B cell (primary cell): Measurements from ENCODE around the gene FMC1. TPM values are rescaled to one million over a fixed set of nuclear protein-coding genes. Genes with fewer than 3 reads are reported as not detected.
A peak's percentile ranks its signal among the peaks of the same experiment; 100 is the strongest.
"Not testable (repeated sequence)": the region's sequence is repeated elsewhere in the genome, so short reads cannot be mapped to it uniquely, and the experiment has no call there.

Experiments used
- ATAC-seq: fragments of 200-7000 bp; cut with Tn5 transposase; one replicate; pipeline ENCODE4 v1.10.0; 2021; ENCODE audit warnings: low read depth, mild to moderate bottlenecking, moderate number of reproducible peaks, moderate library complexity
- CTCF ChIA-PET: fragments of 350-600 bp; sonication (Branson Sonifier 250); formaldehyde crosslinking; loops from one replicate; lab custom pipeline; 2021; ENCODE audit warnings: antibody characterized with exemption, inconsistent platforms; lab: Charles Lee
- POLR2A ChIA-PET: fragments of 350-600 bp; sonication (Branson Sonifier 250); formaldehyde crosslinking; loops from one replicate; lab custom pipeline; 2021; ENCODE audit warnings: antibody characterized with exemption; lab: Charles Lee
- DNase-seq: peaks from one replicate; pipeline ENCODE4 v3.0.0; 2013
- H2AFZ ChIP-seq: 2 replicates; pipeline ENCODE4 v1.6.1; 2012; ENCODE audit warnings: mild to moderate bottlenecking, low read depth, low read length; ENCODE audit not compliant: insufficient read depth, poor library complexity, severe bottlenecking
- H3K27ac ChIP-seq, 2 donors: 1 replicate in 1 of 2; 2 replicates in 1 of 2; pipeline ENCODE4 v1.5.1; 2012 to 2013; ENCODE audit warnings: low read length in 2 of 2, mild to moderate bottlenecking in 2 of 2, moderate library complexity in 1 of 2
- H3K27me3 ChIP-seq, 4 experiments: fragments of 200-600 bp in 1 of 4; sonication (generic) in 1 of 4; replicated peaks in 1 of 4; 1 replicate in 2 of 4; 2 replicates in 2 of 4; pipeline versions ENCODE4 v1.6.1 to v1.7.0; 2013 to 2016; ENCODE audit warnings: low read length in 3 of 4, mild to moderate bottlenecking in 2 of 4, mixed read lengths in 1 of 4, moderate library complexity in 1 of 4; ENCODE audit not compliant: insufficient read depth in 4 of 4, control insufficient read depth in 3 of 4; ENCODE audit errors: control extremely low read depth in 1 of 4
- H3K36me3 ChIP-seq, 2 experiments: replicated peaks in 1 of 2; 1 replicate in 1 of 2; 2 replicates in 1 of 2; pipeline versions ENCODE4 v1.6.1 to v1.7.1; 2013; ENCODE audit warnings: low read length in 1 of 2; ENCODE audit not compliant: insufficient read depth in 2 of 2, control insufficient read depth in 1 of 2; ENCODE audit errors: control extremely low read depth in 1 of 2, extremely low read depth in 1 of 2
- H3K4me1 ChIP-seq, 2 donors: fragments of 200-600 bp in 1 of 2; sonication (generic) in 1 of 2; 1 replicate in 1 of 2; 2 replicates in 1 of 2; pipeline versions ENCODE4 v1.5.1 to v1.6.1; 2013 to 2017; ENCODE audit warnings: low read length in 2 of 2; ENCODE audit not compliant: control insufficient read depth in 2 of 2, insufficient read depth in 2 of 2
- H3K4me2 ChIP-seq: replicated peaks from 2 replicates; pipeline ENCODE3; 2012; ENCODE audit warnings: mild to moderate bottlenecking, low read depth, low read length; ENCODE audit not compliant: poor library complexity, severe bottlenecking
- H3K4me3 ChIP-seq, 5 experiments: fragments of 200-600 bp in 1 of 5; sonication (generic) in 1 of 5; 1 replicate in 3 of 5; 2 replicates in 2 of 5; pipeline versions ENCODE4 v1.5.1 to v1.7.0; 2011 to 2016; ENCODE audit warnings: low read length in 4 of 5, mild to moderate bottlenecking in 4 of 5, low read depth in 2 of 5, control low read depth in 1 of 5, moderate library complexity in 1 of 5; ENCODE audit not compliant: insufficient read depth in 1 of 5; ENCODE audit errors: control extremely low read depth in 1 of 5, extremely low read depth in 1 of 5
- H3K79me2 ChIP-seq: fragments of 200-600 bp; sonication (generic); one replicate; pipeline ENCODE4 v1.6.0; 2016; ENCODE audit warnings: low read length; ENCODE audit not compliant: control insufficient read depth, insufficient read depth
- H3K9ac ChIP-seq: fragments of 200-600 bp; sonication (generic); 2 replicates; pipeline ENCODE4 v1.6.1; 2017; ENCODE audit warnings: mild to moderate bottlenecking, low read length, moderate library complexity
- H3K9me3 ChIP-seq, 3 donors: one replicate each; pipeline versions ENCODE4 v1.6.1 to v1.7.1; 2013; ENCODE audit warnings: low read length in 2 of 3; ENCODE audit not compliant: control insufficient read depth in 2 of 3, insufficient read depth in 1 of 3; ENCODE audit errors: control extremely low read depth in 1 of 3
- H4K20me1 ChIP-seq: 2 replicates; pipeline ENCODE4 v1.6.0; 2012; ENCODE audit warnings: mild to moderate bottlenecking, low read length; ENCODE audit not compliant: insufficient read depth, control insufficient read depth, poor library complexity, severe bottlenecking
- H3K27ac Mint-ChIP-seq: one replicate; pipeline ENCODE4 v1.8.0; 2021; ENCODE audit warnings: mixed read lengths
- H3K27me3 Mint-ChIP-seq: one replicate; pipeline ENCODE4 v1.8.0; 2021; ENCODE audit warnings: mixed read lengths
- H3K4me1 Mint-ChIP-seq: one replicate; pipeline ENCODE4 v1.8.0; 2021; ENCODE audit warnings: mixed read lengths
- H3K4me3 Mint-ChIP-seq: one replicate; pipeline ENCODE4 v1.8.0; 2021; ENCODE audit warnings: mixed read lengths
- H3K9me3 Mint-ChIP-seq: one replicate; pipeline ENCODE4 v1.8.0; 2022; ENCODE audit warnings: mixed read lengths; ENCODE audit not compliant: insufficient read depth
- CTCF ChIP-seq: fragments of 200-600 bp; IDR thresholded peaks from one replicate; pipeline ENCODE4 v1.8.0; 2022; ENCODE audit warnings: antibody characterized with exemption, mild to moderate bottlenecking
- EZH2 ChIP-seq: IDR thresholded peaks from 2 replicates; pipeline ENCODE4 v1.6.1; 2012; ENCODE audit warnings: borderline replicate concordance, low read depth, mild to moderate bottlenecking, moderate library complexity, low read length; ENCODE audit not compliant: insufficient read depth, poor library complexity, severe bottlenecking
- WGBS: methylation state at CpG from one replicate; pipeline ENCODE4 v1.1.5; 2013; ENCODE audit warnings: missing lambda C conversion rate; ENCODE audit not compliant: insufficient coverage; 5-methylcytosine and 5-hydroxymethylcytosine counted together
- intact Hi-C: fragments of 100-400 bp; cut with micrococcal nuclease; formaldehyde crosslinking; loops from one replicate; pipeline ENCODE4 v1.10.0; 2022
- polyA plus RNA-seq: library from polyadenylated mRNA; depleted of rRNA; stranded (reverse); fragments of >200 nt; gene quantifications from 2 replicates; pipeline ENCODE4 v1.2.3, GENCODE V29; 2012
- total RNA-seq, 2 donors: library from RNA; stranded (reverse); fragments of 120-200 nt in 1 of 2; gene quantifications; 1 replicate in 1 of 2; 2 replicates in 1 of 2; pipeline versions ENCODE4 v1.2.3 to v1.2.4, GENCODE V29; 2013 to 2022

FMC1 gene
- total and polyA plus RNA-seq, 2 donors (not counting 1 experiment from before 2014, with no cell fraction given) = 5.3 to 18.3 TPM

GRCh38 chr7:139357729-139358506 lies 16.8 kb downstream of the FMC1 start:
- H3K9ac ChIP-seq, H3K27me3 Mint-ChIP-seq, H3K36me3 ChIP-seq, intact Hi-C loops, H3K9me3 ChIP-seq, H3K9me3 Mint-ChIP-seq, ATAC-seq, H3K27me3 ChIP-seq, H2AFZ ChIP-seq, H3K27ac Mint-ChIP-seq, DNase-seq: not testable (repeated sequence)
- POLR2A ChIA-PET = interaction anchor here (0.7 to 1.1 kb wide), 2 partner anchors 238 to 1315 kb away, joined by 3 read pairs; no protein-coding TSS in a partner anchor
- H3K4me1 ChIP-seq = peaks cover 7 to 21% of the 10 kb centered on the region in 2 donors
- H3K79me2 ChIP-seq = peaks cover 37% of the 10 kb centered on the region
- Mint-ChIP-seq H3K4me1 (peaks cover 33% of the 10 kb centered on the region), H3K4me3 (peak overlapping the region; percentile 99)
- 97% methylated on average over 15 of the region's 27 CpGs for WGBS
- peaks cover 22% of the 10 kb centered on the region for H4K20me1 ChIP-seq
- peak overlapping the region in 1 of 5 experiments; percentile 92 for H3K4me3 ChIP-seq
- H3K4me2 ChIP-seq = peak overlapping the region; percentile 87
- CTCF ChIA-PET = interaction anchor here (2.0 kb wide), 1 partner anchor 15 kb away, joined by 8 read pairs; no protein-coding TSS in a partner anchor
- H3K27ac ChIP-seq = peak overlapping the region in 1 of 2 donors; percentile 98

- H3K4me2 ChIP-seq = peak overlapping the region; percentile 87
- no peaks in the 10 kb centered on the region for H3K36me3 ChIP-seq
- TF ChIP-seq EZH2 (no peak), CTCF (no peak)
- peaks cover 7 to 24% of the 10 kb centered on the region in 2 donors for H3K4me1 ChIP-seq
- peak overlapping the region; percentile 84 to 96 (median 96) for H3K4me3 ChIP-seq
- Mint-ChIP-seq H3K27me3 (no peaks in the 10 kb centered on the region), H3K4me3 (peak overlapping the region; percentile 99), H3K9me3 (no peaks in the 10 kb centered on the region), H3K4me1 (peaks cover 36% of the 10 kb centered on the region), H3K27ac (peak overlapping the region; percentile 100)
- POLR2A ChIA-PET = interaction anchor here (0.6 to 1.7 kb wide), 6 partner anchors 14 to 1315 kb away, joined by 3 to 28 read pairs (median 3); partner anchors contain the start of genes FMC1 and UBN2
- peaks cover 40% of the 10 kb centered on the region for H3K79me2 ChIP-seq
- H3K9me3 ChIP-seq = no peaks in the 10 kb centered on the region
- WGBS = 0% methylated on average over 20 of the region's 39 CpGs
- H3K9ac ChIP-seq = peak overlapping the region; percentile 95
- no peaks in the 10 kb centered on the region for H3K27me3 ChIP-seq
- CTCF ChIA-PET = interaction anchor here (1.2 to 2.5 kb wide), 3 partner anchors 16 to 127 kb away, joined by 3 to 16 read pairs (median 8); partner anchors contain the start of genes FMC1 and UBN2
- peak overlapping the region; percentile 90 for H2AFZ ChIP-seq
- peaks cover 22% of the 10 kb centered on the region for H4K20me1 ChIP-seq
- intact Hi-C loops = loop anchor here (1.0 kb wide), 4 partner anchors 18 to 819 kb away; partner anchors contain the start of gene UBN2
- H3K27ac ChIP-seq = peak overlapping the region; percentile 98 to 99
- ATAC-seq (peak; percentile 3), DNase-seq (peak; percentile 44)
These were observed 17.6 kb downstream of the FMC1 start for GRCh38 chr7:139358541-139359365.
